Measurements from ENCODE around the gene TTC34.

DNA sequence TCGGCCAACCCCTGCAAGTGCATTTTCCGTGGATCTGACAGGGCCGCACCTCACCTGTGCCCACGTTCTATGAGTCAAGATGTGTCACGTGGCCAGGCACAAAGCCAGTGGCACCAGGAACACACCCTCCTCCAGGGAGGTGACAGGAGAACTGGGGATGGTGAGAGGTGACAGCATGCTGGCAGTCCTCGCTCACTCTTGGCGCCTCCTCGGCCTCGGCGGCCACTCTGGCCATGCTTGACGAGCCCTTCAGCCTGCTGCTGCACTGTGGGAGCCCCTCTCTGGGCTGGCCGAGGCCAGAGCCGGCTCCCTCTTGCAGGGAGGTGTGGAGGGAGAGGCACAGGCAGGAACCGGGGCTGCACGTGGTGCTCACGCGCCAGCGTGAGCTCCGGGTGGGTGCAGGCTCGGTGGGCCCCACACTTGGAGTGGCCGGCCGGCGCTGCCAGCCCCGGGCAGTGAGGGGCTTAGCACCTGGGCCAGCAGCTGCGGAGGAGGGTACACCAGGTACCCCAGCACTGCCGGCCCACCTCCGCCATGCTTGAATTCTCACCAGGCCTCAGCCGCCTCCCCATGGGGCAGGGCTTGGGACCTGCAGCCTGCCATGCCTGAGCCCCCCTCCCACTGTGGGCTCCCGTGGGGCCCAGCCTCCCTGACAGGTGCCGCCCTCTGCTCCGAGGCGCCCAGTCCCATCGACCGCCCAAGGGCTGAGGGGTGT is 11.6 kb upstream of the TTC34 start:
- TF ChIP-seq, protein P1, sequence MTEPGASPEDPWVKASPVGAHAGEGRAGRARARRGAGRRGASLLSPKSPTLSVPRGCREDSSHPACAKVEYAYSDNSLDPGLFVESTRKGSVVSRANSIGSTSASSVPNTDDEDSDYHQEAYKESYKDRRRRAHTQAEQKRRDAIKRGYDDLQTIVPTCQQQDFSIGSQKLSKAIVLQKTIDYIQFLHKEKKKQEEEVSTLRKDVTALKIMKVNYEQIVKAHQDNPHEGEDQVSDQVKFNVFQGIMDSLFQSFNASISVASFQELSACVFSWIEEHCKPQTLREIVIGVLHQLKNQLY (CRISPR knock-in tag; IDR thresholded peaks at IDR 0.05): no peak
- TF ChIP-seq ZNF121 (CRISPR knock-in tag; IDR thresholded peaks at IDR 0.05) (no peak), CREM (CRISPR knock-in tag; IDR thresholded peaks at IDR 0.05) (no peak), FOXK1 (CRISPR knock-in tag; IDR thresholded peaks at IDR 0.05) (no peak), FOXJ3 (CRISPR knock-in tag; IDR thresholded peaks at IDR 0.05; ENCODE audit: borderline replicate concordance) (no peak), CREB1 (CRISPR knock-in tag; IDR thresholded peaks at IDR 0.05) (no peak), NR2C2 (CRISPR knock-in tag; IDR thresholded peaks at IDR 0.05) (no peak), KAT7 (CRISPR knock-in tag; IDR thresholded peaks at IDR 0.05; ENCODE audit: borderline replicate concordance) (no peak)
- TF ChIP-seq, protein P2, sequence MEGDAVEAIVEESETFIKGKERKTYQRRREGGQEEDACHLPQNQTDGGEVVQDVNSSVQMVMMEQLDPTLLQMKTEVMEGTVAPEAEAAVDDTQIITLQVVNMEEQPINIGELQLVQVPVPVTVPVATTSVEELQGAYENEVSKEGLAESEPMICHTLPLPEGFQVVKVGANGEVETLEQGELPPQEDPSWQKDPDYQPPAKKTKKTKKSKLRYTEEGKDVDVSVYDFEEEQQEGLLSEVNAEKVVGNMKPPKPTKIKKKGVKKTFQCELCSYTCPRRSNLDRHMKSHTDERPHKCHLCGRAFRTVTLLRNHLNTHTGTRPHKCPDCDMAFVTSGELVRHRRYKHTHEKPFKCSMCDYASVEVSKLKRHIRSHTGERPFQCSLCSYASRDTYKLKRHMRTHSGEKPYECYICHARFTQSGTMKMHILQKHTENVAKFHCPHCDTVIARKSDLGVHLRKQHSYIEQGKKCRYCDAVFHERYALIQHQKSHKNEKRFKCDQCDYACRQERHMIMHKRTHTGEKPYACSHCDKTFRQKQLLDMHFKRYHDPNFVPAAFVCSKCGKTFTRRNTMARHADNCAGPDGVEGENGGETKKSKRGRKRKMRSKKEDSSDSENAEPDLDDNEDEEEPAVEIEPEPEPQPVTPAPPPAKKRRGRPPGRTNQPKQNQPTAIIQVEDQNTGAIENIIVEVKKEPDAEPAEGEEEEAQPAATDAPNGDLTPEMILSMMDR (IDR thresholded peaks at IDR 0.05): no peak
- TF ChIP-seq, protein P3, sequence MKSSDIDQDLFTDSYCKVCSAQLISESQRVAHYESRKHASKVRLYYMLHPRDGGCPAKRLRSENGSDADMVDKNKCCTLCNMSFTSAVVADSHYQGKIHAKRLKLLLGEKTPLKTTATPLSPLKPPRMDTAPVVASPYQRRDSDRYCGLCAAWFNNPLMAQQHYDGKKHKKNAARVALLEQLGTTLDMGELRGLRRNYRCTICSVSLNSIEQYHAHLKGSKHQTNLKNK (CRISPR knock-in tag; IDR thresholded peaks at IDR 0.05): no peak
- TF ChIP-seq, protein P4, sequence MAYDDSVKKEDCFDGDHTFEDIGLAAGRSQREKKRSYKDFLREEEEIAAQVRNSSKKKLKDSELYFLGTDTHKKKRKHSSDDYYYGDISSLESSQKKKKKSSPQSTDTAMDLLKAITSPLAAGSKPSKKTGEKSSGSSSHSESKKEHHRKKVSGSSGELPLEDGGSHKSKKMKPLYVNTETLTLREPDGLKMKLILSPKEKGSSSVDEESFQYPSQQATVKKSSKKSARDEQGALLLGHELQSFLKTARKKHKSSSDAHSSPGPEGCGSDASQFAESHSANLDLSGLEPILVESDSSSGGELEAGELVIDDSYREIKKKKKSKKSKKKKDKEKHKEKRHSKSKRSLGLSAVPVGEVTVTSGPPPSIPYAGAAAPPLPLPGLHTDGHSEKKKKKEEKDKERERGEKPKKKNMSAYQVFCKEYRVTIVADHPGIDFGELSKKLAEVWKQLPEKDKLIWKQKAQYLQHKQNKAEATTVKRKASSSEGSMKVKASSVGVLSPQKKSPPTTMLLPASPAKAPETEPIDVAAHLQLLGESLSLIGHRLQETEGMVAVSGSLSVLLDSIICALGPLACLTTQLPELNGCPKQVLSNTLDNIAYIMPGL (CRISPR knock-in tag; IDR thresholded peaks at IDR 0.05): no peak
